Prostate gland (tissue), 2 donors: ENCODE measurements around the gene FERMT1.

Experiments
- POLR2A ChIP-seq: fragments of 450-650 bp; IDR thresholded peaks from one replicate; pipeline ENCODE4 v1.6.1; 2016; ENCODE audit warnings: antibody characterized with exemption, mild to moderate bottlenecking
- TF ChIP-seq, protein P1 (sequence below), 4 experiments: fragments of 200-600 bp in 2 of 4; fragments of 450-650 bp in 2 of 4; sonication (generic) in 2 of 4; IDR thresholded peaks; 1 replicate in 3 of 4; 2 replicates in 1 of 4; pipeline ENCODE4 v1.5.1; 2016 to 2019; ENCODE audit warnings: antibody characterized with exemption in 4 of 4, mild to moderate bottlenecking in 2 of 4, moderate library complexity in 2 of 4

GRCh38 chr20:6061544-6061943 lies 61.3 kb downstream of the FERMT1 start:
- no peak for TF ChIP-seq POLR2A
- TF ChIP-seq, protein P1, sequence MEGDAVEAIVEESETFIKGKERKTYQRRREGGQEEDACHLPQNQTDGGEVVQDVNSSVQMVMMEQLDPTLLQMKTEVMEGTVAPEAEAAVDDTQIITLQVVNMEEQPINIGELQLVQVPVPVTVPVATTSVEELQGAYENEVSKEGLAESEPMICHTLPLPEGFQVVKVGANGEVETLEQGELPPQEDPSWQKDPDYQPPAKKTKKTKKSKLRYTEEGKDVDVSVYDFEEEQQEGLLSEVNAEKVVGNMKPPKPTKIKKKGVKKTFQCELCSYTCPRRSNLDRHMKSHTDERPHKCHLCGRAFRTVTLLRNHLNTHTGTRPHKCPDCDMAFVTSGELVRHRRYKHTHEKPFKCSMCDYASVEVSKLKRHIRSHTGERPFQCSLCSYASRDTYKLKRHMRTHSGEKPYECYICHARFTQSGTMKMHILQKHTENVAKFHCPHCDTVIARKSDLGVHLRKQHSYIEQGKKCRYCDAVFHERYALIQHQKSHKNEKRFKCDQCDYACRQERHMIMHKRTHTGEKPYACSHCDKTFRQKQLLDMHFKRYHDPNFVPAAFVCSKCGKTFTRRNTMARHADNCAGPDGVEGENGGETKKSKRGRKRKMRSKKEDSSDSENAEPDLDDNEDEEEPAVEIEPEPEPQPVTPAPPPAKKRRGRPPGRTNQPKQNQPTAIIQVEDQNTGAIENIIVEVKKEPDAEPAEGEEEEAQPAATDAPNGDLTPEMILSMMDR (IDR thresholded peaks at IDR 0.05), result no peak
